ENCODE data around the gene NAT9. TPM values are rescaled to one million over a fixed set of nuclear protein-coding genes. Genes with fewer than 3 reads are reported as not detected.

Gene NAT9
- total RNA-seq, 1 donor from 2014 or later = 67.8 TPM

DNA sequence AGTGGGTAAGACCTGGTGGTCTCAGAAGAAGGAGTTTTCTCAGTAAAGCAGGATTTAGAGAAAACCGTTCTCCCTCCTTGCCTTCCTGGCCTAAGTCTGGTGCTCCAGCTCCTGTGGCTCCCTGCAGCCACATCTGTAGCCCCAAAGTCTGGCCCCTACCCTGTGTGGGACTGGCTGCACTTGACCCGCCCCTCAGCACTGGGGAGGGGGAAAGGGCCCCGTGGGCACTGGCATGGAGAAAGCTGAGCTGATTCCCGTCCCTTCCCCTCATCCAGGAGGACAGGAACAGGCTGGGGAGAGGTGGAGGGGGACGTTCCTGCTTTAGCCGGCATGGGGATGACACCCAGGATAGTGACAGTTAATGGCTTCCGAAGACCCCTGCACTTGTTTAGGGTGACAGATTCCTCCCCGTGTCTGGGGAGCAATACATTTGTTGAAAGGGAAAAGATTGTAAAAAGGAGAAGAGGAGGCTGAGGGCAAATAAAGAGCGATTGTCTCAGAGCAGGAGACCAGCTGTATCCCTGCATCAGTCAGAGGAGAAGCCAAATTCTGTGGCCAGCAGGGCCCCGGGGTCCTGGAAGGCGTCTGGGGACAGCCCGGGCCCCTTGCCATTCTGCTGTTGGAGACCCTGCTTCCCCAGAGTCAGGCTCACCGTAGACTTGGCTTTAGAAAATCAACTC, 45.6 kb upstream of the NAT9 start:
- Mint-ChIP-seq H3K27ac (ENCODE audit: unreplicated experiment) (no peak overlapping the region), H3K4me3 (ENCODE audit: unreplicated experiment) (peak overlapping the region; percentile 34)
- no peak for DNase-seq

DNA sequence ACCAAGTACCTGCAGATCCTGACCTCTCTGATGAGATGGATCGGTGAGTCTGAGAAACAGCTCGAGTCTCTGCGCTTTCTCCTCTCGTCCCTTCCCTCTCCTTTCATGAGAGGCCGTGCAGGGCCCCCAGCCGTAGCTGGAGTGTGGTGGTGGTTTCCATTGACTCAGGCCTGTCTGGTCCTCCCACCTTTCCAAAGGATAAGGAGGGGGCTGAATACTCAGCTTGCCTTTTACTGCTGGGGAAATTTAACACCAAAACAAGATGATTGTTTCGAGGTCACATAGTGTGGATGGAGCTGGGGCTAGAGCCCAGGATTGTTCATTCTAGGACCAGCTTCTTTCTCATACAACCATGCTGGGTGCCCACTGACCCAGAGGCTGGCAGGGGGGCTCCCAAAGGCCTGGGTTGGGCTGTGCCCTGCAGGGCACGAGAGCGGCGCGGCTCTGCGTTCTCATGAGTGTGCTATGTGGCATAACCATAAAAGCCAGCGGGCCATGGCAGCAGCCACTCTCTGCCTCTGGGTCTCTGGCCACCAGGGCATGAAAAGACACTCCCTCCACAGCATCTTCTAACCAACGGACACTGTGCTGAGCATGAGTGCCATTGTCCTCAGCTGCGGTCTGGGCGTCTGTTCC, 43.8 kb upstream of the NAT9 start:
- DNase-seq = no peak

More for the DNA sequence above, 45.6 kb upstream of the NAT9 start:
- peaks cover 30% of the 10 kb centered on the region for H3K4me1 Mint-ChIP-seq (ENCODE audit: low read depth, unreplicated experiment)
- H3K36me3 Mint-ChIP-seq (ENCODE audit: unreplicated experiment) = no peaks in the 10 kb centered on the region
- peaks cover 3% of the 10 kb centered on the region for H3K9me3 Mint-ChIP-seq (ENCODE audit: unreplicated experiment)
- peaks cover 6% of the 10 kb centered on the region for H3K27me3 Mint-ChIP-seq (ENCODE audit: unreplicated experiment)
- TF ChIP-seq, protein P1, sequence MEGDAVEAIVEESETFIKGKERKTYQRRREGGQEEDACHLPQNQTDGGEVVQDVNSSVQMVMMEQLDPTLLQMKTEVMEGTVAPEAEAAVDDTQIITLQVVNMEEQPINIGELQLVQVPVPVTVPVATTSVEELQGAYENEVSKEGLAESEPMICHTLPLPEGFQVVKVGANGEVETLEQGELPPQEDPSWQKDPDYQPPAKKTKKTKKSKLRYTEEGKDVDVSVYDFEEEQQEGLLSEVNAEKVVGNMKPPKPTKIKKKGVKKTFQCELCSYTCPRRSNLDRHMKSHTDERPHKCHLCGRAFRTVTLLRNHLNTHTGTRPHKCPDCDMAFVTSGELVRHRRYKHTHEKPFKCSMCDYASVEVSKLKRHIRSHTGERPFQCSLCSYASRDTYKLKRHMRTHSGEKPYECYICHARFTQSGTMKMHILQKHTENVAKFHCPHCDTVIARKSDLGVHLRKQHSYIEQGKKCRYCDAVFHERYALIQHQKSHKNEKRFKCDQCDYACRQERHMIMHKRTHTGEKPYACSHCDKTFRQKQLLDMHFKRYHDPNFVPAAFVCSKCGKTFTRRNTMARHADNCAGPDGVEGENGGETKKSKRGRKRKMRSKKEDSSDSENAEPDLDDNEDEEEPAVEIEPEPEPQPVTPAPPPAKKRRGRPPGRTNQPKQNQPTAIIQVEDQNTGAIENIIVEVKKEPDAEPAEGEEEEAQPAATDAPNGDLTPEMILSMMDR (IDR thresholded peaks at IDR 0.05; ENCODE audit: partially characterized antibody, unreplicated experiment) = no peak

GRCh38 chr17:74818291-74818938, 42.3 kb upstream of the NAT9 start:
- Mint-ChIP-seq H3K4me1 (ENCODE audit: low read depth, unreplicated experiment) (peaks cover 40% of the 10 kb centered on the region), H3K4me3 (ENCODE audit: unreplicated experiment) (peak overlapping the region; percentile 52), H3K27me3 (ENCODE audit: unreplicated experiment) (peaks cover 6% of the 10 kb centered on the region), H3K27ac (ENCODE audit: unreplicated experiment) (peak overlapping the region; percentile 71), H3K36me3 (ENCODE audit: unreplicated experiment) (no peaks in the 10 kb centered on the region), H3K9me3 (ENCODE audit: unreplicated experiment) (peaks cover 9% of the 10 kb centered on the region)
- no peak for DNase-seq
- TF ChIP-seq, protein P1 (IDR thresholded peaks at IDR 0.05; ENCODE audit: partially characterized antibody, unreplicated experiment) = no peak

More for the DNA sequence above, 43.8 kb upstream of the NAT9 start:
- peaks cover 43% of the 10 kb centered on the region for H3K4me1 Mint-ChIP-seq (ENCODE audit: low read depth, unreplicated experiment)
- H3K27ac Mint-ChIP-seq (ENCODE audit: unreplicated experiment) = no peak overlapping the region
- peaks cover 9% of the 10 kb centered on the region for H3K27me3 Mint-ChIP-seq (ENCODE audit: unreplicated experiment)
- TF ChIP-seq, protein P1 (IDR thresholded peaks at IDR 0.05; ENCODE audit: partially characterized antibody, unreplicated experiment) = no peak
- no peaks in the 10 kb centered on the region for H3K36me3 Mint-ChIP-seq (ENCODE audit: unreplicated experiment)
- no peak overlapping the region for H3K4me3 Mint-ChIP-seq (ENCODE audit: unreplicated experiment)
- H3K9me3 Mint-ChIP-seq (ENCODE audit: unreplicated experiment) = peaks cover 7% of the 10 kb centered on the region

DNA sequence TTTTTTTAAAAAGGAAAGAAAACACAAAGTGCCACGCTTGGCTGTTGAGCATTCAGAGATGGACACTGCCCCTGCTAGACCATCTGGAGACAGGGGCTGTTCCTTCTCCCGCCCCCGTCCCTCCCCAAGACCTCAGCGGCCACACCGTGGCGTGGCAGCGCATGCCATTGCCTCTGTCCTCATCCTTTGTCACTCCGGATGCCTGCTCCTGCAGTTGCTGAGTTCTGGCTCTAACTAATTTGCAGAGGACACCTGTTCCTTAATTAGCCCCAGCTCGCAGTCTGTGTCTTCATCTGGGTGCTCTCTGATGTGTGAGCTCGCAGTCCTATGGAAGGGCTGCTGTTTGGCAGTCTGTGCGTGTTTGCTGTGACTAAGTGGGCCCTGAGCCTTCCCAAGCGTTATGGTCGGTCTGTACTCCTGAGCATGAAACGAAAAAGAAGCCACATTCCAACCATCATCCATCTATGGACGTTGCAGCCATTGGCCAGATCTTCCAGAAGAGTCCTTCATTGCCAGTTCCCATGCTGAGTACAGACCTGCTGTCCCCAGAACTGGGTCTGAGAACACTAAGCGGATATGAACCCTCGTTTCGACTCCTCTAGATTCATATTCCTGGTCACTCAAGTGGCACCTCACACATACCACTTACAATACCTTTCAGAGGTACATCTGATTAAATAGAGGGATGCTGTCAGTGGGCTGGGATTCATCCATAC, 40.9 kb upstream of the NAT9 start:
- no peak for DNase-seq
- Mint-ChIP-seq H3K9me3 (ENCODE audit: unreplicated experiment) (peaks cover 9% of the 10 kb centered on the region), H3K4me3 (ENCODE audit: unreplicated experiment) (no peak overlapping the region), H3K27ac (ENCODE audit: unreplicated experiment) (peak overlapping the region; percentile 31), H3K27me3 (ENCODE audit: unreplicated experiment) (peaks cover 6% of the 10 kb centered on the region), H3K36me3 (ENCODE audit: unreplicated experiment) (no peaks in the 10 kb centered on the region), H3K4me1 (ENCODE audit: low read depth, unreplicated experiment) (peaks cover 38% of the 10 kb centered on the region)
- TF ChIP-seq, protein P1 (IDR thresholded peaks at IDR 0.05; ENCODE audit: partially characterized antibody, unreplicated experiment) = no peak

Data from glutamatergic neuron (in vitro differentiated cells).